WTC11 (cell line): ENCODE data around the gene ELOVL2.

ENCODE experiments used
- CBFB ChIP-seq: sonication (generic); formaldehyde crosslinking; IDR thresholded peaks from 2 replicates; pipeline ENCODE4 v1.8.1; 2022; ENCODE audit warnings: mild to moderate bottlenecking, low read depth, missing genetic modification reagents
- CREB1 ChIP-seq: sonication (generic); formaldehyde crosslinking; IDR thresholded peaks from 2 replicates; pipeline ENCODE4 v1.8.0; 2023; ENCODE audit warnings: mild to moderate bottlenecking, missing genetic modification reagents
- CTCF ChIP-seq: fragments of 200-600 bp; IDR thresholded peaks from 2 replicates; pipeline ENCODE4 v1.8.0; 2022; ENCODE audit warnings: antibody characterized with exemption
- E2F1 ChIP-seq: sonication (generic); formaldehyde crosslinking; IDR thresholded peaks from 2 replicates; pipeline ENCODE4 v1.8.0; 2022; ENCODE audit warnings: mild to moderate bottlenecking, missing genetic modification reagents
- GTF2I ChIP-seq: fragments of 250-450 bp; sonication (Bioruptor Pico); conservative IDR thresholded peaks from 2 replicates; pipeline ENCODE4 v1.4.0; 2021; ENCODE audit warnings: mild to moderate bottlenecking
- JUN ChIP-seq: sonication (generic); formaldehyde crosslinking; IDR thresholded peaks from 2 replicates; pipeline ENCODE4 v1.8.0; 2023; ENCODE audit warnings: mild to moderate bottlenecking, missing genetic modification reagents
- KAT7 ChIP-seq: sonication (generic); formaldehyde crosslinking; IDR thresholded peaks from 2 replicates; pipeline ENCODE4 v1.8.1; 2023; ENCODE audit warnings: missing genetic modification reagents, mild to moderate bottlenecking, borderline replicate concordance
- MAX ChIP-seq: sonication (generic); formaldehyde crosslinking; IDR thresholded peaks from 2 replicates; pipeline ENCODE4 v1.8.0; 2022; ENCODE audit warnings: mild to moderate bottlenecking, missing genetic modification reagents
- NR2C2 ChIP-seq: sonication (generic); formaldehyde crosslinking; IDR thresholded peaks from 2 replicates; pipeline ENCODE4 v1.8.0; 2022; ENCODE audit warnings: mild to moderate bottlenecking, missing genetic modification reagents
- SMAD3 ChIP-seq: sonication (generic); formaldehyde crosslinking; IDR thresholded peaks from 2 replicates; pipeline ENCODE4 v1.8.0; 2022; ENCODE audit warnings: missing genetic modification reagents, mild to moderate bottlenecking, borderline replicate concordance
- SOX15 ChIP-seq: fragments of 250-450 bp; sonication (Bioruptor Pico); IDR thresholded peaks from 2 replicates; pipeline ENCODE4 v1.9.0; 2021; ENCODE audit warnings: mild to moderate bottlenecking
- USF1 ChIP-seq: sonication (generic); formaldehyde crosslinking; IDR thresholded peaks from 2 replicates; pipeline ENCODE4 v1.8.0; 2022; ENCODE audit warnings: mild to moderate bottlenecking, missing genetic modification reagents
- ZNF281 ChIP-seq: sonication (generic); formaldehyde crosslinking; IDR thresholded peaks from 2 replicates; pipeline ENCODE4 v1.8.0; 2023; ENCODE audit warnings: mild to moderate bottlenecking, missing genetic modification reagents
- ZNF416 ChIP-seq: fragments of 250-450 bp; sonication (Bioruptor Pico); IDR thresholded peaks from 2 replicates; pipeline ENCODE4 v1.9.0; 2021; ENCODE audit warnings: mild to moderate bottlenecking, inconsistent platforms

- TF ChIP-seq CTCF (no peak), SMAD3 (CRISPR knock-in tag) (no peak), ZNF281 (CRISPR knock-in tag) (no peak), MAX (no peak), GTF2I (CRISPR knock-in tag) (no peak), E2F1 (CRISPR knock-in tag) (no peak), CBFB (no peak), ZNF416 (CRISPR knock-in tag) (no peak), KAT7 (CRISPR knock-in tag) (no peak), JUN (CRISPR knock-in tag) (no peak), NR2C2 (no peak), SOX15 (no peak), USF1 (CRISPR knock-in tag) (no peak), CREB1 (CRISPR knock-in tag) (no peak)
These were observed 8.3 kb downstream of the ELOVL2 start for GRCh38 chr6:11035616-11036350.
